Psoas muscle (tissue), 8 donors: ENCODE measurements around the gene FOXP4. TPM values are rescaled to one million over a fixed set of nuclear protein-coding genes. Genes with fewer than 3 reads are reported as not detected.

ENCODE experiments used
- ATAC-seq, 4 donors: fragments of 200-7000 bp; cut with Tn5 transposase; one replicate each; pipeline ENCODE4 v1.9.1; 2020; ENCODE audit warnings: moderate library complexity in 3 of 4, mild to moderate bottlenecking in 2 of 4
- DNase-seq, 2 donors: peaks; one replicate each; pipeline ENCODE4 v3.0.0-alpha.2; 2020
- H3K27ac ChIP-seq: fragments of 200-600 bp; one replicate; pipeline ENCODE4 v1.8.0; 2022
- H3K27me3 ChIP-seq, 3 donors: fragments of 200-600 bp in 1 of 3; one replicate each; pipeline versions ENCODE4 v1.6.1 to v1.8.0; 2013 to 2022; ENCODE audit warnings: low read length in 2 of 3, mild to moderate bottlenecking in 2 of 3, moderate library complexity in 1 of 3; ENCODE audit not compliant: insufficient read depth in 3 of 3
- H3K36me3 ChIP-seq, 2 donors: fragments of 200-600 bp in 1 of 2; one replicate each; pipeline versions ENCODE4 v1.6.1 to v1.8.0; 2013 to 2022; ENCODE audit warnings: low read depth in 1 of 2, mild to moderate bottlenecking in 1 of 2, moderate library complexity in 1 of 2; ENCODE audit not compliant: insufficient read depth in 1 of 2
- H3K4me1 ChIP-seq: fragments of 200-600 bp; one replicate; pipeline ENCODE4 v1.8.0; 2022
- H3K4me3 ChIP-seq: fragments of 200-600 bp; one replicate; pipeline ENCODE4 v1.8.0; 2022; ENCODE audit warnings: mild to moderate bottlenecking
- H3K9me3 ChIP-seq: fragments of 200-600 bp; one replicate; pipeline ENCODE4 v1.8.0; 2022
- CTCF ChIP-seq: fragments of 200-600 bp; IDR thresholded peaks from one replicate; pipeline ENCODE4 v1.8.0; 2022; ENCODE audit warnings: antibody characterized with exemption
- WGBS, 3 donors: extraction: QIAGEN DNeasy Blood & Tissue Kit; methylation state at CpG; one replicate each; pipeline versions ENCODE4 v1.1.6 to v1.1.7; 2013; 5-methylcytosine and 5-hydroxymethylcytosine counted together
- intact Hi-C, 2 donors: fragments of 100-400 bp; cut with DNase I; formaldehyde crosslinking; loops; one replicate each; pipeline versions ENCODE4 v1.11.0 to v1.14.2; 2022
- polyA plus RNA-seq, 3 donors: library from polyadenylated mRNA; stranded (reverse); fragments of 200-250 nt; gene quantifications; one replicate each; pipeline ENCODE4 v1.2.3, GENCODE V29; 2013
- total RNA-seq, 4 donors: library from RNA; stranded (reverse); fragmentation: NEBNext Ultra II Directional in 2 of 4; extraction: Animal tissue kit (Norgen Biotek cat#: 25700) in 2 of 4; gene quantifications; one replicate each; pipeline versions ENCODE4 v1.2.1 to v1.2.4, GENCODE V29; 2021 to 2023
- donor health status: healthy with polysubstance abuse.
- donor health status: DM: no; HTN: no; CAD: no; lungs with moderate emphysema.
- donor health status: Bipolar disorder and iron deficiency.
- donor health status: healthy.
- donor health status: DM: yes; HTN: yes; CAD: no.
- donor health status: DM: no; HTN: no; CAD: no.
- donor health status: DM: no; HTN: no; CAD: no.
- donor health status: DM: yes; HTN: yes; CAD: no.

The FOXP4 gene
- total and polyA plus RNA-seq, 7 donors, result 4.6 to 12.2 (median 7.5) TPM

GRCh38 chr6:41577356-41578216 is 31.4 kb downstream of the FOXP4 start:
- ATAC-seq (no peak), DNase-seq (no peak)
- Histone ChIP-seq H3K27me3 (no peaks in the 10 kb centered on the region), H3K9me3 (no peaks in the 10 kb centered on the region), H3K27ac (no peak overlapping the region), H3K36me3 (peaks cover 0 to 3% of the 10 kb centered on the region in 2 donors), H3K4me1 (peaks cover 18% of the 10 kb centered on the region), H3K4me3 (no peak overlapping the region)
- no peak for TF ChIP-seq CTCF
- intact Hi-C loops, result no loop called here
- WGBS, 3 donors, result 63 to 70% (median 68%) methylated on average over 5 of the region's 5 CpGs

- intact Hi-C loops, result no loop called here
- no peak overlapping the region for H3K4me3 ChIP-seq
- TF ChIP-seq CTCF, result no peak
- DNase-seq (no peak), ATAC-seq (no peak)
- no peaks in the 10 kb centered on the region for H3K9me3 ChIP-seq
- WGBS, 3 donors, result 60 to 68% (median 61%) methylated on average over 10 of the region's 10 CpGs
- no peak overlapping the region for H3K27ac ChIP-seq
- H3K27me3 ChIP-seq, result no peaks in the 10 kb centered on the region
- H3K36me3 ChIP-seq, result peaks cover 0 to 3% of the 10 kb centered on the region in 2 donors
- peaks cover 23% of the 10 kb centered on the region for H3K4me1 ChIP-seq
Observed at GRCh38 chr6:41578217-41579087, 32.3 kb downstream of the FOXP4 start.

GRCh38 chr6:41579088-41579610 is 33.0 kb downstream of the FOXP4 start:
- Histone ChIP-seq H3K27me3 (no peaks in the 10 kb centered on the region), H3K4me3 (no peak overlapping the region), H3K9me3 (no peaks in the 10 kb centered on the region), H3K27ac (no peak overlapping the region), H3K4me1 (peaks cover 23% of the 10 kb centered on the region), H3K36me3 (peaks cover 0 to 4% of the 10 kb centered on the region in 2 donors)
- intact Hi-C loops, result no loop called here
- WGBS, 3 donors, result 64 to 80% (median 76%) methylated on average over 3 of the region's 3 CpGs
- ATAC-seq, result no peak
- no peak for TF ChIP-seq CTCF
- no peak for DNase-seq

GRCh38 chr6:41580690-41581089 is 34.5 kb downstream of the FOXP4 start:
- ATAC-seq (no peak), DNase-seq (no peak)
- Histone ChIP-seq H3K27me3 (no peaks in the 10 kb centered on the region), H3K36me3 (peaks cover 0 to 19% of the 10 kb centered on the region in 2 donors), H3K4me1 (peaks cover 23% of the 10 kb centered on the region), H3K27ac (no peak overlapping the region), H3K9me3 (no peaks in the 10 kb centered on the region), H3K4me3 (no peak overlapping the region)
- intact Hi-C loops, result loop anchor here in 1 of 2 donors (5.0 kb wide), 1 partner anchor 203 kb away; no protein-coding TSS in a partner anchor
- no peak for TF ChIP-seq CTCF
- WGBS, 3 donors, result 72 to 91% (median 85%) methylated on average over 7 of the region's 7 CpGs
